CD4-positive, alpha-beta T cell (primary cell): ENCODE measurements around the gene ACTL10. TPM values are rescaled to one million over a fixed set of nuclear protein-coding genes. Genes with fewer than 3 reads are reported as not detected.
A peak's percentile ranks its signal among the peaks of the same experiment; 100 is the strongest.

Experiments used
- ATAC-seq: fragments of 200-7000 bp; cut with Tn5 transposase; one replicate; pipeline ENCODE4 v1.10.0; 2022; ENCODE audit warnings: mild to moderate bottlenecking; ENCODE audit not compliant: poor library complexity
- CTCF ChIA-PET: fragments of 350-600 bp; sonication (Branson Sonifier 250); formaldehyde crosslinking; loops from one replicate; lab custom pipeline; 2021; ENCODE audit warnings: antibody characterized with exemption, inconsistent platforms; lab: Charles Lee
- POLR2A ChIA-PET: fragments of 350-600 bp; sonication (Branson Sonifier 250); formaldehyde crosslinking; loops from one replicate; lab custom pipeline; 2021; ENCODE audit warnings: antibody characterized with exemption, inconsistent platforms; lab: Charles Lee
- DNase-seq, 14 experiments: peaks; one replicate each; pipeline ENCODE4 v3.0.0-alpha.2; 2013 to 2020; ENCODE audit warnings: mixed read lengths in 2 of 14
- H3K27ac ChIP-seq, 2 donors: one replicate each; pipeline versions ENCODE4 v1.5.1 to v1.7.0; 2013; ENCODE audit warnings: low read length in 2 of 2, low read depth in 1 of 2, mild to moderate bottlenecking in 1 of 2
- H3K27me3 ChIP-seq, 2 experiments: 1 replicate in 1 of 2; 2 replicates in 1 of 2; pipeline versions ENCODE4 v1.6.1 to v1.7.0; 2013; ENCODE audit warnings: low read length in 2 of 2, control low read depth in 1 of 2, mild to moderate bottlenecking in 1 of 2, moderate library complexity in 1 of 2; ENCODE audit not compliant: insufficient read depth in 2 of 2, control insufficient read depth in 1 of 2
- H3K36me3 ChIP-seq: one replicate; pipeline ENCODE4 v1.6.1; 2013; ENCODE audit warnings: low read length, control low read depth; ENCODE audit not compliant: insufficient read depth
- H3K4me1 ChIP-seq: one replicate; pipeline ENCODE4 v1.6.1; 2013; ENCODE audit warnings: low read length, control low read depth; ENCODE audit not compliant: insufficient read depth
- H3K4me3 ChIP-seq: one replicate; pipeline ENCODE4 v1.5.1; 2013; ENCODE audit warnings: mild to moderate bottlenecking, low read length, moderate library complexity
- H3K9me3 ChIP-seq, 2 experiments: 1 replicate in 1 of 2; 2 replicates in 1 of 2; pipeline versions ENCODE4 v1.6.1 to v1.7.0; 2013; ENCODE audit warnings: low read length in 2 of 2, mild to moderate bottlenecking in 2 of 2, control low read depth in 1 of 2, moderate library complexity in 1 of 2; ENCODE audit not compliant: control insufficient read depth in 1 of 2, insufficient read depth in 1 of 2
- H3K27ac Mint-ChIP-seq: one replicate; pipeline ENCODE4 v1.8.0; 2020; ENCODE audit warnings: mixed read lengths
- H3K27me3 Mint-ChIP-seq: one replicate; pipeline ENCODE4 v1.8.0; 2021; ENCODE audit warnings: mixed read lengths
- H3K36me3 Mint-ChIP-seq: one replicate; pipeline ENCODE4 v1.8.0; 2021; ENCODE audit warnings: low read depth, mixed read lengths
- H3K4me1 Mint-ChIP-seq: one replicate; pipeline ENCODE4 v1.8.0; 2021; ENCODE audit warnings: low read depth, mixed read lengths
- H3K4me3 Mint-ChIP-seq: one replicate; pipeline ENCODE4 v1.8.0; 2020; ENCODE audit warnings: mild to moderate bottlenecking, mixed read lengths
- H3K9me3 Mint-ChIP-seq: one replicate; pipeline ENCODE4 v1.8.0; 2020; ENCODE audit warnings: mixed read lengths
- CTCF ChIP-seq: fragments of 200-600 bp; IDR thresholded peaks from one replicate; pipeline ENCODE4 v1.8.0; 2022; ENCODE audit warnings: antibody characterized with exemption, mild to moderate bottlenecking
- intact Hi-C, 2 experiments: fragments of 100-400 bp; cut with DNase I in 1 of 2; cut with micrococcal nuclease in 1 of 2; formaldehyde crosslinking; loops; one replicate each; pipeline versions ENCODE4 v1.15.1 to v1.9.0; 2023 to 2025; cut with DNase I, micrococcal nuclease
- total RNA-seq, 174 experiments: library from RNA in 2 of 174; stranded (reverse) in 2 of 174; gene quantifications; one replicate each; pipeline ENCODE4 v1.2.3 and lab custom pipeline; 2021 to 2026

ACTL10 gene
- total RNA-seq, 2 experiments from 2014 or later: 0.28 to 0.55 TPM

GRCh38 chr20:33662172-33662571, 4.6 kb upstream of the ACTL10 start, which contains the start of gene C20orf144:
C20orf144 (plus strand) TSS chr20:33662327; CDS start chr20:33662346, 19 bp downstream.
- POLR2A ChIA-PET: interaction anchor here (1.1 to 3.3 kb wide), 4 partner anchors 18 to 220 kb away, joined by 3 to 26 read pairs (median 12); partner anchors contain the start of gene ZNF341

DNA sequence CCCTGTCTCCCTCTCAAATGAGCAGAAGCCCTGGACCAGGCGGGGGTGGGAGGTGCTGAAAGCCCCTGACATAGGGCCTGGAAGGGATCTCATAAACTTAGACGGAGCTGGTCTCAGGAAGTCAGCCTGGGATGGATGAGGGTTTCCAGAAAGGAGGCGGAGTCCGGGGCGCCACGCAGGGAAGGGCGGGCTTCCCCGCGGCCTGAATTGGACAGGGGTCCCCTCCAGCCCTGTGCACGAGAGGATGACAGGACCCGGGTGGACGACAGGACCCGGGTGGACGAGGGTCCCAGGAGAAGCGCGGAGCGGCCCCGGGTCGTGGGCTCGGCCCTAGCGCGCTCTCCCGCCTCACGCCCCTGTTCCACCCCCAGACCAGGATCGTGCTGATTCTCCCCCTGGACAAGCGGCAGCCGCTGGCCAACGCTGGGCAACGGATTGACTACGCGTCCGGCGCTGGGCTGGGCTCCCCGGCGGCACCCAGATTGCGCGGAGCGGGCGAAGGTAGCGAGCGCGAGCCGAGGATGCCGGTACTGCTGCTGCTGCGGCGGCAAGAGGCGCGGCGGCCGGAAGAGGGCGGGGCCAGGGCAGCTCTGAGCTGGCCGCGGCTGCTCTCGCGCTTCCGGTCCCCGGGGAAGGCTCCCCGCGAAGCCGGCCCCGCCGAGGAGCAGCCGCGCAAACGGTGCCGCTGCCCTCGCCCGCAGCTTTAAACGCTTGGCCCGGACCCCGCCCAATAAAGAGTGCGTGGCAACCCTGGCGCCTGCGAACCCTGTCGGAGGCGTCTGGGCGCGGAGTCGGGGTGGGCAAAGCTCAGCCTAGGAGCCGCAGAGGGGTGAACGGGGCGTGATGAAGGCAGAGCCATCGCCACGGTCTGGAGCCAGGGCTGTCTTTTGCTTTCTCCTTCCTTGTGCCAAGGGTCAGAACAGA, 3.3 kb upstream of the ACTL10 start:
- peak overlapping the region; percentile 88 for H3K4me3 Mint-ChIP-seq
- no peaks in the 10 kb centered on the region for H3K27me3 Mint-ChIP-seq
- intact Hi-C loops: loop anchor here (5.0 to 10.0 kb wide), 6 partner anchors 71 to 1709 kb away; partner anchors contain the start of genes CDK5RAP1 (in 1 of the 2), DYNLRB1 (in 1 of the 2), PDRG1 (in 1 of the 2) and SNTA1 (in 1 of the 2)
- Histone ChIP-seq H3K36me3 (no peaks in the 10 kb centered on the region), H3K27ac (peak overlapping the region; percentile 88 to 92), H3K27me3 (no peaks in the 10 kb centered on the region), H3K4me1 (peaks cover 49% of the 10 kb centered on the region), H3K4me3 (peak overlapping the region; percentile 91), H3K9me3 (no peaks in the 10 kb centered on the region)
- peak; percentile 66 to 93 (median 83) for DNase-seq
- no peaks in the 10 kb centered on the region for H3K9me3 Mint-ChIP-seq
- peaks cover 35% of the 10 kb centered on the region for H3K4me1 Mint-ChIP-seq
- peak; percentile 70 for ATAC-seq
- no peaks in the 10 kb centered on the region for H3K36me3 Mint-ChIP-seq
- ChIA-PET CTCF (interaction anchor here (0.8 to 1.8 kb wide), 4 partner anchors 22 to 69 kb away, joined by 3 to 6 read pairs (median 4); no protein-coding TSS in a partner anchor), POLR2A (interaction anchor here (0.7 to 3.3 kb wide), 17 partner anchors 10 to 449 kb away, joined by 3 to 28 read pairs (median 5); partner anchors contain the start of genes CBFA2T2, EIF2S2, PXMP4 and RALY)
- peak overlapping the region; percentile 83 for H3K27ac Mint-ChIP-seq
- no peak for TF ChIP-seq CTCF

More at GRCh38 chr20:33662172-33662571, 4.6 kb upstream of the ACTL10 start, which contains the start of gene C20orf144:
- CTCF ChIA-PET: interaction anchor here (1.7 kb wide), 1 partner anchor 70 kb away, joined by 6 read pairs; no protein-coding TSS in a partner anchor
- TF ChIP-seq CTCF: no peak
- peak within 1 kb of the TSS; percentile 88 for H3K4me3 Mint-ChIP-seq
- DNase-seq: no peak
- H3K27me3 Mint-ChIP-seq: no peaks in the 10 kb centered on the region
- no peaks in the 10 kb centered on the region for H3K9me3 Mint-ChIP-seq
- Histone ChIP-seq H3K9me3 (no peaks in the 10 kb centered on the region), H3K27ac (peak within 1 kb of the TSS; percentile 88 to 92), H3K36me3 (no peaks in the 10 kb centered on the region), H3K4me1 (peaks cover 38% of the 10 kb centered on the region), H3K4me3 (peak within 1 kb of the TSS; percentile 91), H3K27me3 (no peaks in the 10 kb centered on the region)
- H3K36me3 Mint-ChIP-seq: no peaks in the 10 kb centered on the region
- peak within 1 kb of the TSS; percentile 83 for H3K27ac Mint-ChIP-seq
- ATAC-seq: no peak
- peaks cover 35% of the 10 kb centered on the region for H3K4me1 Mint-ChIP-seq
- intact Hi-C loops: loop anchor here (5.0 to 10.0 kb wide), 6 partner anchors 73 to 1707 kb away; partner anchors contain the start of genes CDK5RAP1 (in 1 of the 2), DYNLRB1 (in 1 of the 2), PDRG1 (in 1 of the 2) and SNTA1 (in 1 of the 2)
